Parathyroid adenoma (tissue), 2 donors: ENCODE measurements around the gene ZNF618.

Experiments used
- H2AFZ ChIP-seq: fragments of 300-600 bp; sonication (generic); one replicate; pipeline ENCODE4 v1.7.0; 2017; ENCODE audit warnings: antibody characterized with exemption, mild to moderate bottlenecking
- H3K27ac ChIP-seq: fragments of 300-600 bp; sonication (generic); one replicate; pipeline ENCODE4 v1.7.0; 2017
- H3K27me3 ChIP-seq: fragments of 300-600 bp; sonication (generic); one replicate; pipeline ENCODE4 v1.7.0; 2017; ENCODE audit warnings: low read length; ENCODE audit not compliant: control insufficient read depth, insufficient read depth
- H3K36me3 ChIP-seq: fragments of 300-600 bp; sonication (generic); one replicate; pipeline ENCODE4 v1.7.0; 2017; ENCODE audit warnings: low read length; ENCODE audit not compliant: control insufficient read depth, insufficient read depth
- H3K4me1 ChIP-seq: fragments of 300-600 bp; sonication (generic); one replicate; pipeline ENCODE4 v1.7.0; 2017; ENCODE audit warnings: control low read depth
- H3K4me2 ChIP-seq: fragments of 300-600 bp; sonication (generic); one replicate; pipeline ENCODE4 v1.7.0; 2017; ENCODE audit warnings: low read length
- H3K4me3 ChIP-seq: fragments of 300-600 bp; sonication (generic); one replicate; pipeline ENCODE4 v1.7.0; 2017; ENCODE audit warnings: low read depth, low read length
- H3K79me2 ChIP-seq: fragments of 300-600 bp; sonication (generic); one replicate; pipeline ENCODE4 v1.7.0; 2017; ENCODE audit warnings: control low read depth
- H3K9ac ChIP-seq: fragments of 300-600 bp; sonication (generic); one replicate; pipeline ENCODE4 v1.7.0; 2017; ENCODE audit warnings: mild to moderate bottlenecking
- H3K9me3 ChIP-seq: fragments of 300-600 bp; sonication (generic); one replicate; pipeline ENCODE4 v1.7.0; 2017; ENCODE audit warnings: low read length; ENCODE audit not compliant: control insufficient read depth
- TF ChIP-seq, protein P1 (sequence below): fragments of 300-600 bp; sonication (generic); IDR thresholded peaks from one replicate; pipeline ENCODE4 v1.7.0; 2017; ENCODE audit warnings: antibody characterized with exemption, mild to moderate bottlenecking
- donor health status: primary hyperparathyroidism.

ZNF618 gene

DNA sequence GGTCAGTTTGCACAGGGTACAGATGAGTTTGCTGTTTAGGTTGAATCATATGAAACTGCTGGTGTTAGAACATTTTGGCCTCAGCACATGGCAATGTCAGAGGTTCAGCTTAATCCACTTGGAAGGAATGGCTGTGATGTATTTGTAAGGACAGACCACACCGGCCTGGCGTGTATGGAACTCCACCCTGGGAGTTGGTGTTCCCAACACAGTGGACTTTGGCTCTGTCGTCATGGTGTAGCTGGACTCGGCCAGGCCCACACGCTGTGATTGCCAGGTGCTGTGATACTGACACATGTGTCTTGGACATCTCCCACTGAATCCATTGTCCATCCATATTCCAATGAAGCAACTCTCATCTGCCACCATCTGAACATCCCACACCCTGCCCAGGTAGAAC lies 90.3 kb downstream of the ZNF618 start:
- Histone ChIP-seq H3K9ac (no peak overlapping the region), H3K79me2 (peaks cover 3% of the 10 kb centered on the region), H3K27me3 (no peaks in the 10 kb centered on the region), H3K27ac (no peak overlapping the region), H3K4me1 (no peaks in the 10 kb centered on the region), H3K36me3 (no peaks in the 10 kb centered on the region), H2AFZ (no peak overlapping the region), H3K4me2 (no peak overlapping the region), H3K4me3 (no peak overlapping the region), H3K9me3 (no peaks in the 10 kb centered on the region)
- TF ChIP-seq, protein P1, sequence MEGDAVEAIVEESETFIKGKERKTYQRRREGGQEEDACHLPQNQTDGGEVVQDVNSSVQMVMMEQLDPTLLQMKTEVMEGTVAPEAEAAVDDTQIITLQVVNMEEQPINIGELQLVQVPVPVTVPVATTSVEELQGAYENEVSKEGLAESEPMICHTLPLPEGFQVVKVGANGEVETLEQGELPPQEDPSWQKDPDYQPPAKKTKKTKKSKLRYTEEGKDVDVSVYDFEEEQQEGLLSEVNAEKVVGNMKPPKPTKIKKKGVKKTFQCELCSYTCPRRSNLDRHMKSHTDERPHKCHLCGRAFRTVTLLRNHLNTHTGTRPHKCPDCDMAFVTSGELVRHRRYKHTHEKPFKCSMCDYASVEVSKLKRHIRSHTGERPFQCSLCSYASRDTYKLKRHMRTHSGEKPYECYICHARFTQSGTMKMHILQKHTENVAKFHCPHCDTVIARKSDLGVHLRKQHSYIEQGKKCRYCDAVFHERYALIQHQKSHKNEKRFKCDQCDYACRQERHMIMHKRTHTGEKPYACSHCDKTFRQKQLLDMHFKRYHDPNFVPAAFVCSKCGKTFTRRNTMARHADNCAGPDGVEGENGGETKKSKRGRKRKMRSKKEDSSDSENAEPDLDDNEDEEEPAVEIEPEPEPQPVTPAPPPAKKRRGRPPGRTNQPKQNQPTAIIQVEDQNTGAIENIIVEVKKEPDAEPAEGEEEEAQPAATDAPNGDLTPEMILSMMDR, result no peak

DNA sequence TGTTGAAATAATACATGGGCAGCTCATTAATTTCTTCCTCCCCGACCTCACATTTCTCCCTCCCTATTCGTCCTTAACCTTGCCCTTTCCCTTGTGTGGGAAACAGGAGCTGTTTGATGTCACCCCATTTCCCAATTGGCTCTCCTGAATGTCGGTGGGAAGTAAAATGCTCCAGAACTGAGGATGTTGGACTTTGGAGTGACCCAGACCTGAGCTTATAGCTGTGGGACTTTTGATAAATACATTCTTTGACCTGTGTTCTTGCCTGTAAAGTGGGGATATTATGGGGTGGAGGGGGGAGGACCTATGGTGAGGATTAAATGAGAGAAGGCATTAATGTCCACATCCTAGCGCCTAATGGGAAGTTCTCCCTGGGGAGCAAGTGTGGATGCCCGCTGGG lies 91.3 kb downstream of the ZNF618 start:
- TF ChIP-seq, protein P1, result no peak
- H3K27me3 ChIP-seq, result no peaks in the 10 kb centered on the region
- no peak overlapping the region for H2AFZ ChIP-seq
- no peaks in the 10 kb centered on the region for H3K4me1 ChIP-seq
- H3K9ac ChIP-seq, result no peak overlapping the region
- H3K4me2 ChIP-seq, result no peak overlapping the region
- H3K36me3 ChIP-seq, result no peaks in the 10 kb centered on the region
- H3K79me2 ChIP-seq, result peaks cover 3% of the 10 kb centered on the region
- H3K4me3 ChIP-seq, result no peak overlapping the region
- H3K27ac ChIP-seq, result no peak overlapping the region
- H3K9me3 ChIP-seq, result no peaks in the 10 kb centered on the region

DNA sequence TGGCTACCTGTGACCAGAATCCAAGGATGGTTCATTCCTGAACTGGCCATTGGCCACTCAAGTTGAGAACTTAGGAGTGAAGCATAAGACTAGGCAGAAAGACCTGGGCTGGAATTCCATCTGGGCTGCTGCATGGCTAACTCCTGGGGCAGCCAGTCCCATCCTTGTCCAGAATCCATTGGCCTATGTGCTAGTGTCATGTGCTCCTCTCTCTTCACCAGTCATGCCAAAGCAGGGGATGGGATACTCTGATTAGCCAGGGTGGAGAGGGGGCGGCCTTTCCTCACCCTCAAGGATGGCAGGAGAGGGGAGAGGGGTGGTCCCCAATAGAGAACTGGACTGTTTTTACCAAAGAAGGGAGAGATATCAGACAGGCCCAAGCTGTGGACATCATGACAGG lies 93.2 kb downstream of the ZNF618 start:
- Histone ChIP-seq H3K4me2 (no peak overlapping the region), H3K27me3 (no peaks in the 10 kb centered on the region), H3K9me3 (no peaks in the 10 kb centered on the region), H3K79me2 (peaks cover 3% of the 10 kb centered on the region), H3K36me3 (no peaks in the 10 kb centered on the region), H2AFZ (no peak overlapping the region), H3K4me3 (no peak overlapping the region), H3K4me1 (no peaks in the 10 kb centered on the region), H3K9ac (no peak overlapping the region), H3K27ac (no peak overlapping the region)
- TF ChIP-seq, protein P1, result no peak

DNA sequence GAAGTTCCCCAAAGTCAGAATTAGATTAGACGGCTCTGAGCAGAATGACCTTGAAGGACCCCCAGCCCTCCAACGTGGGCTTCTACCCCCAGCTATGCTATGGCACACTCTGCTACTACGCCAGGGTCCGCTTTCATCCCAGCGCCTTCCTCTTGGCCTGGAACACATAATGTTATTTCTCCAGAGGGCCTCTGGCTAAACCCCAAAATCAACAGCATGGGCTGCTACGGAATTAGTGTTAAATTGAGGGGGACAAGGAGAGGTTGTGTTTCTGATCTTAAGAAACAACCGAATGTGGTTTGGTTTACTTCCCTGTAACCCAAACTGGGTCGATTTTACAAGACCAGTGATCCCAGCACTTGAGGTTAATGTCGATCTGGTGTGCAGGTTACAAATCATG lies 97.1 kb downstream of the ZNF618 start:
- TF ChIP-seq, protein P1, result no peak
- Histone ChIP-seq H3K27me3 (no peaks in the 10 kb centered on the region), H3K9me3 (no peaks in the 10 kb centered on the region), H3K4me1 (no peaks in the 10 kb centered on the region), H3K27ac (no peak overlapping the region), H3K79me2 (no peaks in the 10 kb centered on the region), H3K4me2 (no peak overlapping the region), H3K9ac (no peak overlapping the region), H3K36me3 (no peaks in the 10 kb centered on the region), H3K4me3 (no peak overlapping the region), H2AFZ (no peak overlapping the region)

DNA sequence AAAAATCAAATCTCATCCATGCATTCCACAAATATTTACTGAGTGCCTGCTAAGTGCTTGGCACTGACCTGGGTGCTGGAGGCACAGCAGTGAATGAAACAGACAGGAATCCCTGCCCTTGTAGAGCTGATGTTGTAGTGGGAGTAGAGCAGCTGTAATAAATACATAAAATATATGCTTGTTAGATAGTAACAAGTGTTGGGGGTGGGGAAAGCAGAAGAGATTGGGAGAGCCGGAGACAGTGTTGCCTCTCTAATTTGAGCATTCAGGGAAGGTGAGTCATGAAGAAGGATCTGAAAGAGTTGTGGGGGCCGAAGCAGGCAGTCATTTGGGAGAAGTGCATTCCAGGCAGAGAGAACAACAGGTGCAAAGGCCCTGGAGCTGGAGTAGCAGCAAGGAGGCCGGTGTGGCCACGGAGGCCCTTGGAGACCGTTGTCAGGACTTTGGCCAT lies 97.9 kb downstream of the ZNF618 start:
- no peaks in the 10 kb centered on the region for H3K27me3 ChIP-seq
- no peak overlapping the region for H3K4me3 ChIP-seq
- H3K4me1 ChIP-seq, result no peaks in the 10 kb centered on the region
- no peak overlapping the region for H3K27ac ChIP-seq
- no peak overlapping the region for H3K4me2 ChIP-seq
- no peak overlapping the region for H3K9ac ChIP-seq
- no peak overlapping the region for H2AFZ ChIP-seq
- no peaks in the 10 kb centered on the region for H3K79me2 ChIP-seq
- no peaks in the 10 kb centered on the region for H3K36me3 ChIP-seq
- TF ChIP-seq, protein P1, result no peak
- H3K9me3 ChIP-seq, result no peaks in the 10 kb centered on the region
